ENCODE data around the gene GATD1.

GATD1 gene

DNA sequence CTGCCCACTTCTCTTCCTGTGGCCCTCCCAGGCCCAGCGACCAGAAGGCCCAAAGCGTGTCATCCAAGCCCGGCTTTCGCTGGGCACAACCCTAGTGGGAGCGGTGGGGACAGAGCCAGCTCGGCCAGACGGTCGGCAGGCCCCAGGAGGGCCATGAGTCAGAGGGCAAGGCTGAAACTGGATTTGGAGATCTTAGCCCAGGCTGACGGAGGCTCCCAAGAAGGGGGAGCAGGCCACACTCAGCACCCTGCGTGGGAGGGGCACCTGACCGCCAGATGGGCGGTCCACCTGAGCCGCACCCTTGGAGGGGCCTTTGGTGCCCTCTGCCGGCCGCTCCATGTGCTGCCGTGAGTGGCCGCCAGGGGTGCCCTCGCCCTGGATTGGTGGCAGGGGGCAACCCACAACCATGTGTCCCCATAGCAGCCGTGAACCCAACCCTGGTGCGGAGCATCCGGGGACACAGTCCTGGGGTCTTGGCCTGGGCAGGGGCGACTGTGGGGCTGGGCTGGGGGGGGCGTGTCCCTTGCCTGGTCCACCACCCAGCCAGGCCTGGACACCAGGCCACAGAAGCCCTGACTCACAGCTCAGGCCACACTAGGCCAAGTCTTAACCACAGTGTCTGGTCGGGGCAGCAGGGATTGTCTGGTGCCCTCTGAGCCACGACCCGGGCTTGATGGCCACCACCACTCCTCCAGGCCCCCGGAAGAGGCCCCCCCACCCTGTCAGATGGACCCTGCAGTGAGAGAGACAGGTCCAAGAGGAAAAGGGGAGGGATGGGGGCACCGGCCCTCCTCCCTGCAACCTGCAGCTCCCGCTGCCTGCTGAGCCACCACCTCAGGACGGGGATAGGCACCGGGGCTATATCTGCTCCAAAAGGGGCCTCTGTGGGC is 49.2 kb downstream of the GATD1 start:
- no peak overlapping the region for H3K27ac ChIP-seq
- TF ChIP-seq, protein P1, sequence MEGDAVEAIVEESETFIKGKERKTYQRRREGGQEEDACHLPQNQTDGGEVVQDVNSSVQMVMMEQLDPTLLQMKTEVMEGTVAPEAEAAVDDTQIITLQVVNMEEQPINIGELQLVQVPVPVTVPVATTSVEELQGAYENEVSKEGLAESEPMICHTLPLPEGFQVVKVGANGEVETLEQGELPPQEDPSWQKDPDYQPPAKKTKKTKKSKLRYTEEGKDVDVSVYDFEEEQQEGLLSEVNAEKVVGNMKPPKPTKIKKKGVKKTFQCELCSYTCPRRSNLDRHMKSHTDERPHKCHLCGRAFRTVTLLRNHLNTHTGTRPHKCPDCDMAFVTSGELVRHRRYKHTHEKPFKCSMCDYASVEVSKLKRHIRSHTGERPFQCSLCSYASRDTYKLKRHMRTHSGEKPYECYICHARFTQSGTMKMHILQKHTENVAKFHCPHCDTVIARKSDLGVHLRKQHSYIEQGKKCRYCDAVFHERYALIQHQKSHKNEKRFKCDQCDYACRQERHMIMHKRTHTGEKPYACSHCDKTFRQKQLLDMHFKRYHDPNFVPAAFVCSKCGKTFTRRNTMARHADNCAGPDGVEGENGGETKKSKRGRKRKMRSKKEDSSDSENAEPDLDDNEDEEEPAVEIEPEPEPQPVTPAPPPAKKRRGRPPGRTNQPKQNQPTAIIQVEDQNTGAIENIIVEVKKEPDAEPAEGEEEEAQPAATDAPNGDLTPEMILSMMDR (IDR thresholded peaks at IDR 0.05), result peak; percentile 91
- no peaks in the 10 kb centered on the region for H3K27me3 ChIP-seq (ENCODE audit: control insufficient read depth, insufficient read depth, low read length)
- no peaks in the 10 kb centered on the region for H3K9me3 ChIP-seq (ENCODE audit: control insufficient read depth, low read length)
- no peak overlapping the region for H3K4me3 ChIP-seq (ENCODE audit: low read depth, low read length)
- H3K4me2 ChIP-seq (ENCODE audit: low read length), result no peak overlapping the region
- H3K79me2 ChIP-seq, result no peaks in the 10 kb centered on the region
- no peak overlapping the region for H3K9ac ChIP-seq
- no peaks in the 10 kb centered on the region for H3K36me3 ChIP-seq (ENCODE audit: control insufficient read depth, insufficient read depth, low read length)
- H3K4me1 ChIP-seq, result no peaks in the 10 kb centered on the region
- no peak overlapping the region for H2AFZ ChIP-seq

DNA sequence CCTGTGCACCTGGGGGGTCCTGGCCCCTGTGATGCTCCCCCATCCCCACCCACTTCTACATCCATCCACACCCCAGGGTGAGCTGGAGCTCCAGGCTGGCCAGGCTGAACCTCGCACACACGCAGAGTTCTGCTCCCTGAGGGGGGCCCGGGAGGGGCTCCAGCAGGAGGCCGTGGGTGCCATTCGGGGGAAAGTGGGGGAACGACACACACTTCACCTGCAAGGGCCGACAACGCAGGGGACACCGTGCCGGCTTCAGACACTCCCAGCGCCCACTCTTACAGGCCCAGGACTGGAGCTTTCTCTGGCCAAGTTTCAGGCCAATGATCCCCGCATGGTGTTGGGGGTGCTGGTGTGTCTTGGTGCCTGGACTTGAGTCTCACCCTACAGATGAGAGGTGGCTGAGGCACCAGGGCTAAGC is 50.0 kb downstream of the GATD1 start:
- Histone ChIP-seq H3K9ac (no peak overlapping the region), H3K79me2 (no peaks in the 10 kb centered on the region), H3K4me1 (no peaks in the 10 kb centered on the region), H3K27ac (no peak overlapping the region), H2AFZ (no peak overlapping the region), H3K27me3 (ENCODE audit: control insufficient read depth, insufficient read depth, low read length) (no peaks in the 10 kb centered on the region), H3K9me3 (ENCODE audit: control insufficient read depth, low read length) (no peaks in the 10 kb centered on the region), H3K4me2 (ENCODE audit: low read length) (no peak overlapping the region), H3K36me3 (ENCODE audit: control insufficient read depth, insufficient read depth, low read length) (no peaks in the 10 kb centered on the region), H3K4me3 (ENCODE audit: low read depth, low read length) (no peak overlapping the region)
- TF ChIP-seq, protein P1 (IDR thresholded peaks at IDR 0.05), result no peak

DNA sequence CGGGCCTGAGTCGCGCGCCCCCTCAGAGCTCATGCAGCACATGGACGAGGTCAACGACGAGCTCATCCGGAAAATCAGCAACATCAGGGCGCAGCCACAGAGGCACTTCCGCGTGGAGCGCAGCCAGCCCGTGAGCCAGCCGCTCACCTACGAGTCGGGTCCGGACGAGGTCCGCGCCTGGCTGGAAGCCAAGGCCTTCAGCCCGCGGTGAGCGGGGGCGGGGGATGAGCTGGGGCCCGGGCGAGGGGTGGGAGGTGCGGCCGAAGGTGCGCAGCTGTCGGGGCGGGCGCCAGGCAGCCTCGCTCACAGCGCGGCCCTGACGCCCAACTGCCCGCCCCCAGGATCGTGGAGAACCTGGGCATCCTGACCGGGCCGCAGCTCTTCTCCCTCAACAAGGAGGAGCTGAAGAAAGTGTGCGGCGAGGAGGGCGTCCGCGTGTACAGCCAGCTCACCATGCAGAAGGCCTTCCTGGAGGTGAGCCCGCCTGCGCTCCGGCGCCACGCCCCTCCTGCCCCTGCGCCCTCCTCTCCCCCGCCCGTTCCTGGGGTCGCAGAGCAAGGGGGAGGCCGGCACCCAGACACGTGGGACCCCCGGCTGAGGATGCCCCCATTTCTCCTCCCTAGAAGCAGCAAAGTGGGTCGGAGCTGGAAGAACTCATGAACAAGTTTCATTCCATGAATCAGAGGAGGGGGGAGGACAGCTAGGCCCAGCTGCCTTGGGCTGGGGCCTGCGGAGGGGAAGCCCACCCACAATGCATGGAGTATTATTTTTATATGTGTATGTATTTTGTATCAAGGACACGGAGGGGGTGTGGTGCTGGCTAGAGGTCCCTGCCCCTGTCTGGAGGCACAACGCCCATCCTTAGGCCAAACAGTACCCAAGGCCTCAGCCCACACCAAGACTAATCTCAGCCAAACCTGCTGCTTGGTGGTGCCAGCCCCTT is 50.7 kb downstream of the GATD1 start:
- H3K79me2 ChIP-seq, result no peaks in the 10 kb centered on the region
- H3K27ac ChIP-seq, result no peak overlapping the region
- peak overlapping the region; percentile 49 for H3K4me2 ChIP-seq (ENCODE audit: low read length)
- TF ChIP-seq, protein P1 (IDR thresholded peaks at IDR 0.05), result no peak
- H3K4me1 ChIP-seq, result no peaks in the 10 kb centered on the region
- H3K9ac ChIP-seq, result no peak overlapping the region
- peak overlapping the region; percentile 68 for H2AFZ ChIP-seq
- no peak overlapping the region for H3K4me3 ChIP-seq (ENCODE audit: low read depth, low read length)
- H3K36me3 ChIP-seq (ENCODE audit: control insufficient read depth, insufficient read depth, low read length), result no peaks in the 10 kb centered on the region
- no peaks in the 10 kb centered on the region for H3K27me3 ChIP-seq (ENCODE audit: control insufficient read depth, insufficient read depth, low read length)
- H3K9me3 ChIP-seq (ENCODE audit: control insufficient read depth, low read length), result no peaks in the 10 kb centered on the region

DNA sequence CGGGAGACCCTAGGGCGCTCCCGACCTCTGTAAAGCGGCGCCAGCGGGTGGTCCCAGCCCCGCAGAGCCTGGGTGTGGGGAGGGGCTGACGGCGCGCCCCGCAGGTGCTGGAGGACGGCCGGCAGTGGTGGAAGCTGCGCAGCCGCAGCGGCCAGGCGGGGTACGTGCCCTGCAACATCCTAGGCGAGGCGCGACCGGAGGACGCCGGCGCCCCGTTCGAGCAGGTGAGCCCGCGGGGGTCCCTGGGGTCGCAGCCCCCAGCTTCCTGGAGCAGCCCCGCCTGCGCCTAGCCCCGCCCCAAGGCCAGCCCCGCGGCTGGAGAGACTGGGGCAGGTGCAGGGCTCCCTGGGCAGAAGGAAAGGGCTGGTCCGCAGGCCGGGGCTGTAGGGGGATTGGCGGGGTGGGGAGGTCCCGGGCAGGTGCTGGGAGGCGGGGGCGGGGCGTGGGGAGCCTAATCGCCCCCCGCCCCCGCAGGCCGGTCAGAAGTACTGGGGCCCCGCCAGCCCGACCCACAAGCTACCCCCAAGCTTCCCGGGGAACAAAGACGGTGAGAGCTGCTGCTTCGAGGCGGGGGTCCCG is 51.6 kb downstream of the GATD1 start:
- Histone ChIP-seq H3K27me3 (ENCODE audit: control insufficient read depth, insufficient read depth, low read length) (no peaks in the 10 kb centered on the region), H3K9me3 (ENCODE audit: control insufficient read depth, low read length) (no peaks in the 10 kb centered on the region), H3K4me3 (ENCODE audit: low read depth, low read length) (no peak overlapping the region), H3K36me3 (ENCODE audit: control insufficient read depth, insufficient read depth, low read length) (no peaks in the 10 kb centered on the region), H2AFZ (peak overlapping the region; percentile 68), H3K4me2 (ENCODE audit: low read length) (peak overlapping the region; percentile 49), H3K9ac (no peak overlapping the region), H3K4me1 (no peaks in the 10 kb centered on the region), H3K27ac (no peak overlapping the region), H3K79me2 (no peaks in the 10 kb centered on the region)
- TF ChIP-seq, protein P1 (IDR thresholded peaks at IDR 0.05), result no peak
